ENCODE results near the gene PPARD.

PPARD gene

DNA sequence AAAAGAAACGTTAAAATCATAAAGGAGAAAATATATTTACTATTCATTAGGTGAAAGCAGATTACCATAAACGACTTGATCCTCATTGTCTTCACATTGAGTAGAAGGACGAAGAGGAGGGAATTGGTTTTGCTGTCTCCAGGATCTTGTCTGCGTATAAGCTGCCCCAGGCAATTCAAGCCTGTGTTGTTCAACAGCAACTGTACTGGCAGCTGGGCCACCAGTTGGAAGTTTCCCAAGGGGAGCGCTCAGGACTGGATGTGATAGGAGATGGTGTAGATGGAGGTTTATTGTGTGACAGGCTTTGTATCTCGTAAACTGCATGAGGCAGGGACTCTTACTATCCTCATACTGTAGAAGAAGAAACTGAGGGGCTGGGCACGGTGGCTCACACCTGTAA lies 105.8 kb downstream of the PPARD start:
- no peak for DNase-seq

DNA sequence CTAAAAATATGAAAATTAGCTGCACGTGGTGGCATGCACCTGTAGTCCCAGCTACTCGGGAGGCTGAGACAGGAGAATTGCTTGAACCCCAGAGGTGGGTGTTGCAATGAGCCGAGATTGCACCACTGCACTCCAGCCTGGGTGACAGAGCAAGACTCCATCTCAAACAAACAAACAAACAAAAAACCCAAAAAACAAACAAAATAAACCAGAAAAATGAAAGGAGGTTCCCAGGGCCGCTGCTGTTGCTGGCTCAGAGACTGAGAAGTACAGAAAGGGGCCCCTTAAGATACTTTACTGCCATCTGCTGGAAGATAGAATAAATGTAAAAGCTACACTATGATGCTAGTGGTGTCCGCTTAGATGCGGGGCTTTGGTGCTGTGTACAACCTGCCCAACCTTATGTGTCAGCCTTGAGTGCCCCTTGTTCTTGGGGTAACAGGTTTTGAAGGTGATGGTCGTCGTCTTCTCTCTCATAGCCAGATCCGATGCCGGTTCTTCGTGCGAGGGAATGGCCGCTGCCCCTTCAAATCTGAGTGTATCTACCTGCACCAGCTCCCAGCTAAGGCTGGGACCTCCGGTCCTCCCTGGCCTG lies 107.0 kb downstream of the PPARD start:
- DNase-seq, result peak; percentile 64

- DNase-seq, result no peak
Measured at GRCh38 chr6:35451354-35452182, 109.2 kb downstream of the PPARD start.

GRCh38 chr6:35452183-35453090 lies 110.1 kb downstream of the PPARD start, which contains the start of gene FANCE:
TSS of gene FANCE (plus strand) at chr6:35452338. CDS start at chr6:35452546, 208 bp downstream.
- DNase-seq, result peak; percentile 89

DNA sequence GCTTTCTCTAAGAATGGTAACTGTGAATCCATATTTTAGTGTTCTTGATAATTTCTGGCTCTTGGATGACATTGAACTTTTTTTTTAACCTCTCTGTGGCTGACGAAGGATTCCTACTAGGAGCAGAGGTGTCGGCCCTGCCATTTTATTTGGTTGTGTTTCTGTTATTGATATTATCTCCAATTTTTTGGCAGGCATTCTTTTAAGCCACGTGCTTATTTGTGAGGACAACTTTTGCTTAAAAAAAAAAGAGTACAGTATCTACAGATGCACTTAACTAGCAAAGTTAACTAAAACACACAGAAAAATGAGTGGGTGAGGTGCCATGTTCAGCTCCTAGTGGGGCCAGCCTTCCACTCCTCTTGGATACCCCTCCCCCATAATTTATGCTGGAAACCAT lies 110.9 kb downstream of the PPARD start:
- DNase-seq, result no peak

DNA sequence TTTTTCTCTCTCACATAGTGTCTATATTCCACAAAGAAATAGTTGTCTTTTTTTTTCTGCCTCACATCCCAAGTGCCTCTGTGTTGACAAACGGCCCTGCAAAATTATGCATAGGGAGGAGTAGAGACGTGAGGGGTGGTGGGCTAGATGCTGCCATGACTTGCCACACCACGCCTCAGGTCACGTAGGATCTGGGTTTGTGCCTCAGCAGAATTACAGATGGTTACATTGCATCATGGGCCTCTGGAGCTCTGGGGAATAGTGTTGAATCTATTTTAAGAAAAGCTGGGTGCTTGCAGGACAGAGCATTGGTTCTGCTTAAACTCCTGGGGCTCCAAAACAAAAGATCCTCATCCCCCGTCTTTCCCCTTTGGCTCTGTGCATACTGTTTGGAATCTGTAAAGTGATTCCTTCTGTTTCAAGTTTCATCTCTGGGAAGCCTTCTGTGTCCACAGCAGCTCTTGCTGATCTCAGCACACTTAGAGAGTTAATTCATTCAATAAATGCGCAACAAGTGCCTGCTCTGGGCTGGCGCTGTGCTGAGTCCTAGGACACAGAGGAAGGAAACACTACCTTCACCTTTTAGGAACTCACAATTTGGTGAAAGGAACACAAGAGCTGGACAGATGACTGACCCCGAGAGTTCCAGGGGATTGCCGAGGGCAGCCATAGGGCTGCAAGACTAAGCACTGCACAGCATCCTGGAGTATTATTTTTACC lies 112.2 kb downstream of the PPARD start:
- no peak for DNase-seq

DNA sequence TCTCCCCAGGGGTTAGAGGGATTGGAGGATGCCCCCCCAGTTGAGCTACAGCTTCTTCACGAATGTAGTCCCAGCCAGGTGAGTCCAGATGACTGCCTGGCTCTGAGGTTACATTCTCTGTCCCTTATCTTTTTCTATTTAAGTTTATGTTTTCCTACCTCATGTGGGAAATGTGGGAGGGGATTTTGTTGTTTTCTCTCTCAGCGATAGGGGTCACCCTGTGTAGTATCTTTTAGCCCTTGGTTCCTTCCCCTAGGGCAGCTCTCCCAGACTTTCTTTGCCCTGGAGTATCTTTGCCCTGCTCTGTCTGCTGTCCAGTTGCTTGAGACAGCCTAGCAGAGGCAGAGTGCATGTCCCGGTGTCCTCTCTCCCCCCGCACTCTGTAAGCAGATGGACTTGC lies 115.5 kb downstream of the PPARD start:
- DNase-seq, result no peak

GRCh38 chr6:35461270-35461669 lies 118.9 kb downstream of the PPARD start:
- DNase-seq, result no peak

DNA sequence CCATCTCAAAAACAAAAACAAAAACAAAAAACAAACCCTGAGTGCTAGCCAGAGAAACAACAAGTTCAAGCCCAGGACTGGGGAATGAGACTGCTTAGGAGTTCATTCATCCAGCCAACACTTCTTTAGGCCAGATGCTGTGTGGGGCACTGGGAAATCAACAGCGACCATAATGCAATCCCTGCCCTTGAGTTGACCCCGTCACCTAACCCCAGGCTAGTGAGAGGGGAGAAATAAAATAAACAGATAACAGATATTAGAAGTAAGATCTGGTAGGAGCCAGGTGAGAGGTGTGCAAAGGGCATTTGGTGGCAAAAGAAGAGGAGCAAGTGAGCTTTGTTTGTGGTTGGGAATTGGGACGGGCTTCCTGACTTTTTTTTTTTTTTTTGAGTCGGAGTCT lies 120.9 kb downstream of the PPARD start:
- no peak for DNase-seq

DNA sequence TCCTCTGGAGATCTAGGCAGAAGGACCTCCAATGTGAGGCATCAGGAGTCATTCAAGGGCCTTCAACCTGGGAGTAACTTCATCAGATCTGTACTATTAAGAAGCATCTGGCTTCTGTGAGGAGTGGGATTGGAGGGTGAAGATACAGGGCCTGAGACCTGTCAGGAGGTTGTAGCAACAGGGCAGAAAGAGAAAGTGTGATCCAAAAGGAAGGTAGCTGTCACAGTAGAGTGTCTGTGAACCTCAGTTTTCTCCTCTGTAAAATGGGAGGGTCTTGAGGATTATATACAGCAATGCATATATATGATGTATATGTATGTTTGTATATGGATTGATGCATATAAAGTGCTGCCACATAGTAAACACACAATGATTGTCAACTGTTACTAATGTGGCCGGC lies 123.3 kb downstream of the PPARD start:
- no peak for DNase-seq

DNA sequence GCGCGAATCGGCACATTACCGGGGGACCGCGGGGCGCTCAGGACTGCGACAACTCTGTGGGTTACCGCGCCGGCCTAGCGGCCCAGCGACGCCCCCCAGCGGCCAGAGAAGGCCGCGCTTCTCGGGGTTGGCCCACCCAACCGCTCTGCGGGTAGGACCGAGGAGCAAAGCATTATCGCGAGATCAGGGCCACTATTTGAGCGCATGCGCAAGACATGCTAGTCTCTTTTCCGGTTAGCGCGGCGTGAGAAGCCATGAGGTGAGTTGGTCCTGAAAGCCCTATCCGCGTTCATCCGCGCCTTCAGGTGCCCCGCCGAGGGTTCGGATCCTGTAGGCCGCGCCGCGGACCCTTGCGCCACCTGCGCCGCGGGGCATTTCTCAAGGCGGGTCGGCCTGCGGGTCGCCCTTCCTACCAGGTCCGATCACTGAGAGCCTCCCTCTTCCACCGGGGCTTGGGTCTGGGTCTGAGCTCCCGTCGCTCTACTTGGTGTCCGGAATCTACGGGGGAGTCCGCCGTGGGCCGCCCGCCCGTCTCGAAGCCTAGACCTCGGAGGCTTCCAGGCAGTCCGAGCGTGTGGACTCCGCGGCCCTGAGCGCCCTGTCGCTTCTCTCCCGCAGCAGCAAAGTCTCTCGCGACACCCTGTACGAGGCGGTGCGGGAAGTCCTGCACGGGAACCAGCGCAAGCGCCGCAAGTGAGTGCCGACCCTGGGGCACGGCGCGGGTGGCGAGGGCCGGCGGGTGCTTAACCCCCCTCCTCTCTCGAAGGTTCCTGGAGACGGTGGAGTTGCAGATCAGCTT lies 126.0 kb downstream of the PPARD start, which contains the start of gene RPL10A:
Gene RPL10A (plus strand): TSS at position 221 of the 799 bp plus-strand sequence. CDS start 34 bp downstream, at position 255.
- peak; percentile 97 for DNase-seq

- no peak for DNase-seq
Measured at GRCh38 chr6:35468980-35469750, 126.8 kb downstream of the PPARD start.

DNA sequence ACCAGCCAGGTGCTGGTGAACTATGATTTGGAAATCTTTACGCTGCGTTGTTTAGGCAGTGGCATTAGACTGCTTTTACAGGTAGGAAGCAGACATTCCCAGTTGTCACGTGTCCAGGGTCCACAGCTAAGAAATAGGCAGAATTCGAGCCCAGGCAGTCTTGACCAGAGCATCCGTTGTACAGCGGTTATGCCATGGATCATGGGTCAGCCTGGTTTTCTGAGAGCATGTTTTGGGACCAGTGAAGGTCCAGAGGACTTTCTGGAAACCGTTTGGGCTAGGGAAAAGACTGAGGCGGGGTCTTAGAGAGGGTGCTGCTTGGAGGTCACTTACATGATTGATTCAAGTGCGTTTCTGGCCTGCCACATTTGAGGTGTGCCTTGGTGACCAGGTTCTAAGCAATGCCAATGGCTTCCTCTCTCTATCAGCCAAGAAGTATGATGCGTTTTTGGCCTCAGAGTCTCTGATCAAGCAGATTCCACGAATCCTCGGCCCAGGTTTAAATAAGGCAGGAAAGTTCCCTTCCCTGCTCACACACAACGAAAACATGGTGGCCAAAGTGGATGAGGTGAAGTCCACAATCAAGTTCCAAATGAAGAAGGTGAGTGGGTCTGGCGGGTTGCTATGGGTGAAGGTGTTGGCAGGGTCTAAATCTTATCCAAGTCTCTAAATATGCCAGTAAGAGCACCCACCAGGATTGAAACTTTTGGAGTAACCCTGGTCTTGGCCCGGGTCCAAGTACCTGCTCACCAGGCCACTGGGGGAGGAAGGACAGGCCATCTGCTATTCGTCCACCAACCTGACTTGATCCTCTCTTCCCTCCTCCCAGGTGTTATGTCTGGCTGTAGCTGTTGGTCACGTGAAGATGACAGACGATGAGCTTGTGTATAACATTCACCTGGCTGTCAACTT lies 127.6 kb downstream of the PPARD start:
- DNase-seq, result no peak

DNA sequence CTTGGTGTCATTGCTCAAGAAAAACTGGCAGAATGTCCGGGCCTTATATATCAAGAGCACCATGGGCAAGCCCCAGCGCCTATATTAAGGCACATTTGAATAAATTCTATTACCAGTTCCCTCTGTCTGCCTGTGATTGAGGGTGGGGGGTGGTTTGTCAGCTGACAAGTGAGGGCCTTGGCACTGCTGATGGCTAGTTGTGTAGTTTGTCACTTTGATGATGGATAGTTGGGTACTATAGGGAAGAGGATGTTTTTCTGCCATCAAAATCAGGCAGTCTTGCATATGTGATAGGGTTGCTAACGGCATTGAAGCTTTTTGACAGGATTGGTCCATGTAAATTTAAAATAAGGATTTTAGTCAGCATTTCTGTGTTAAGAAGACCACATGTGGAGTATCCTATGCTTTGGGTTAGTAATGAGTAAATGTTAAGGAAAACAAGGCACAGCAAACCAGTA lies 128.3 kb downstream of the PPARD start:
- DNase-seq, result no peak

DNA sequence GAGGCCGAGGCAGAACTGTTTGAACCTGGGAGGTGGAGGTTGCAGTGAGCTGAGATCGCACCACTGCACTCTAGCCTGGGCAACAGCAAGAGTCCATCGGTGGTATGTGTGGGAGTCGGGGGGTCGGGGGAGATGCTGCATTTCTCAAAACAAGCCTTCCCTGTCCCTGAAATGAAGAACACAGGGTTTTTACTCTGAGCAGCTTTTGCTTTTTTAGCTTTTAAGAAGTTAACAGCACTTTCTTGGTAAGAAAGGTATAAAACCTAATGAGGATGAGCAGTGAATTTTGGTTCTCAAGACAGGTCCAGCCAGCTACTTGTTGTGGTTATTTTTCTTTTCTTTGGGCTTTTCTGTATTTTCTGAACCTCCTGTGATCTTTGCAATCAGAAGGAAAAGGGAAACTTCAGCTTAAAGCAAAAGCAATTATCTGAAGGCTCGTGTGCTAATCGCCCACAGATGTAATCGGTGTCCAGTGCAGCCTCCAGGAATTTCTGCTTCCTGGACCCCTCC lies 129.5 kb downstream of the PPARD start:
- DNase-seq, result no peak

DNA sequence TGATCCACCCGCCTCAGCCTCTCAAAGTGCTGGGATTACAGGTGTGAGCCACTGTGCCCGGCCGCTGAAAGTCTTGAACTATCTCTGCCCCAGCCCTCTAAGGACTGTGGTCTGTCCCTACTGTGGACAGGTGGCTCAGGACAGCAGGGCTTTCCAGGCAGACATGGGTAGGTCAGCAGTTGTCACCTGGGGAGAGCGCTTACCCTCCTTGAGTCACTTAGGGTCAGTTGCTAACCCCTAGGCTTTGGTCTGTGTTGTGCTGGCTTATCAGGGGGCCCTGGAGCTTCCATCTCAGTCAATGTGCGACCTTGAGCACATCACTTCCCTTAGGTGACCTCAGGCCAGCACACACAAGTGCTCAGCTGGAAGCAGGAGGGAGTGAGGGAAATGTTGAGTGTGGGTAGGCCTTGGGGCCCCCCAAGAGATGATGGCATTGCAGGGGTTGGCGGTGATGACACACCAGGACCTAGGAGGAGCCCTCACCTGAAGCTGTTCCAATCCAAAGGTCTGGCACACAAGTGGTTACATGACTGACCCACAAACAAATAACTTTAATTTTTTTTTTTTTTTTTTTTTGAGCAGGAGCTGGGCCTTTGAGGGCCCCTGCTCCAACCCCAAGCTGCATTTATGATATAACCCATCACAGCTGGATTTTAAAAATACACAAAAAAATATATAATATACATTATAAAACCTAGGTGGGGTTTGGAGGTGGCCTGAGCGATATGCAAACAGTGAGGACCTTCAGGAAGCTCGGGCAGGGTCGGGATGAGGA lies 130.9 kb downstream of the PPARD start:
- no peak for DNase-seq

DNA sequence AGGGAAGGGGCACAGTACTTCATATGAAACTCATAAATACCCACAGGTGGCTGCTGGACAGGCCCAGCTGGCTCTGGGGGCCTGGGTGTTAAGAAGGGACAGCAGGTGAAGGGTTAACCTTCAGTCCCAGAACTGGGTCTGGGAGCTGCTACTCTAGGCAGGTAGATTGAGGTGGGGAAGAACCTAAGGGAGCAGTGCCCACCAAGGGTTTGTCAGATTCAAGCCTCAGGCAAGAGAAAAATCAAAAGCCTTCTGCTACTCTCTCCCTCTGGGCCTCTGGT lies 131.4 kb downstream of the PPARD start:
- no peak for DNase-seq

DNA sequence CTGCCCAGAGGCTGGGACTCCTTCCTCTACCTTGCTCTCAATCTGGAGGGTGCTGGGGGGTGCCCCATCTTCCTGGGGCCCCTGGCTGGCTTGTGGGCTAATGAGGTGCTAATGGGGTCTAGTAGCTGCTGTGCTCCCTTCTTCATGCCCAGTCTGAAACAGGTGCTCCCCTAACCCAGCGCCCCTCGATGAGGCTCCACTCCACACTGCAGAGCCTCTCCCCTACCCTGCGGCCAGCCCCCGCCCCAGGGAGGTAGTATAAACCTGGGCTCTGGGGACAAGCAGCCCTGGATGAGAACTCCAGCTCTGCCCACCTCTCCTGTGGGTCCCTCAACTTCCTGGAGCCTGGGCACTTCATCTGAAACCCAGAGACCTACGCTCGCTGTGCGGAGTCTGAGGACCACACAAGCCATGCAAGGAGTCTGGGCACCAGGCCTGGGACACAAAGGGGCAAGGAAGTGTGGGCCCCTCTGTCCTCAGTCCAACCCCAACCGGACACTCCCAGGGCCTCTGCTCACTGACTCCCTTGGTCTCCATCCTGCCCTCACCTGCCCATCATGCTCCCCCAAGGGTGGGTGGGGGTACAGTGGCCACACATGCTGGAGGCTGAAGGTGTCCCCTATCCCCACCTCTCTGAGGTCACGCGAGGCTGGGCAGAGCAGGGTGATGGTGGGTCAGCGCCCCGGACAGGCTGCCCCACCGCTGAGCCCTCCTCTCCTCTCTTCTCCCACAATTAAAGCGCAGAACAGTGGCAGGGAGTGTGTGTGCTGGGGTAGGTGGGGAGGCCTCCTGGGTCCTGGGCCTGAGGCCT lies 132.0 kb downstream of the PPARD start:
- DNase-seq, result no peak
